Left ventricle myocardium inferior (tissue), 1 donor: ENCODE data around the gene BANP. TPM values are rescaled to one million over a fixed set of nuclear protein-coding genes. Genes with fewer than 3 reads are reported as not detected.
"Not testable (repeated sequence)": the region's sequence is repeated elsewhere in the genome, so short reads cannot be mapped to it uniquely, and the experiment has no call there.

Experiments
- DNase-seq: peaks from one replicate; pipeline ENCODE4 v3.0.0-alpha.2; 2020
- H3K27ac ChIP-seq: fragments of 200-600 bp; replicated peaks from 2 replicates; pipeline ENCODE4 v1.8.0; 2021
- H3K27me3 ChIP-seq: fragments of 200-600 bp; 2 replicates; pipeline ENCODE4 v1.8.0; 2021; ENCODE audit warnings: low read depth
- H3K36me3 ChIP-seq: fragments of 200-600 bp; 2 replicates; pipeline ENCODE4 v1.8.0; 2021
- H3K4me1 ChIP-seq: fragments of 200-600 bp; 2 replicates; pipeline ENCODE4 v1.8.0; 2021
- H3K4me3 ChIP-seq: fragments of 200-600 bp; 2 replicates; pipeline ENCODE4 v1.8.0; 2021; ENCODE audit warnings: mild to moderate bottlenecking, moderate library complexity
- H3K9me3 ChIP-seq: fragments of 200-600 bp; replicated peaks from 2 replicates; pipeline ENCODE4 v1.8.0; 2021
- intact Hi-C: fragments of 100-400 bp; cut with micrococcal nuclease; formaldehyde crosslinking; loops from one replicate; pipeline ENCODE4 v1.11.0; 2022
- total RNA-seq: library from RNA; stranded (reverse); fragmentation: NEBNext Ultra II Directional; extraction: Animal tissue kit (Norgen Biotek cat#: 25700); gene quantifications from one replicate; pipeline ENCODE4 v1.2.1, GENCODE V29; 2021
- TF ChIP-seq, protein P1 (sequence below): fragments of 200-600 bp; IDR thresholded peaks from 2 replicates; pipeline ENCODE4 v1.8.0; 2021; ENCODE audit warnings: antibody characterized with exemption, mild to moderate bottlenecking, borderline replicate concordance
- donor health status: DM: no; HTN: yes; CAD: no; lungs with severe emphysema.

The BANP gene
- total RNA-seq, 1 donor from 2014 or later, result 12.6 TPM

DNA sequence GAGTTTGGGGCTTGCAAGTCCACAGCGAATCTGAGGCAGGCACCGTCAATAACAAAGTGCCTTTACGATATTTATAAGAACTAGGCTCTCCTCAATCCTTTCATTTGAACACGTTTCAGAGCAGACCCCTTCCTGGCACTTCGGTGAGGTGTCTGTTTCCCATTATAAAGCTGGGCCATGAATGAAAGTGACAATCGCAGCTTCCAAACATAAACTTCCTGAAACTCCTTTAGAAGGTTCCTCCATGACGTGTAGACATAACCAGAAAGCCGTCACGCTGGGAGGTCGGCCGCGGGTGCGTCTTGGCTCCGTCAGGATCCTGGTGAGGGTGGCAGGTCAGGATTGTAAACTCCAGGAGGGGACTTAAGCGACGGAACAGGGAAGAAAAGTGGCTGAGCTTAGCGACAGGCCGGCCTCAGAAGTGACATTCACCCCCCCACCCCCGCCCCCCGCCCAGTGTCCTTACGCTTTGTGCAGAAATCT lies 150.4 kb downstream of the BANP start:
- peaks cover 54% of the 10 kb centered on the region for H3K27me3 ChIP-seq
- intact Hi-C loops, DNase-seq, H3K27ac ChIP-seq, H3K9me3 ChIP-seq, H3K4me3 ChIP-seq, H3K36me3 ChIP-seq, H3K4me1 ChIP-seq: not testable (repeated sequence)

DNA sequence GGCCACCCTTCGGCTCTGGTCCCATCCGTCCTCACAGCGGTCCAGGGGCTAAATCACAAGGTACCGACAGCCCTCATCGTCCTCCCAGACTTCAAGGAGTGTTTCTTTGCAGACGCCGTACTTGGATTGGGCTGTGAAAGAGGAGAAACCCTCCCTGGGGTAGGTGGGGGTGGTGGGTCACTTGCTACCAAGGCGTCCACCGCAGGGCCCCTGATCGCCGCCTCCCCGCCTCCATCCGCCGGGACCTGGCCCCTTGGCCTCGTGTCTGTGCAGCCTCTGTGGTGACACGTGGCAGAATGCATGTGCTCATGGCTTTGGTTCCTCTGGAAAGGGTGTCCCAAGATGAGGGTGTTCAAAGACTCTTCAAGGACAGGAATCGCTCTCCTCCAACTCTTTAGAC lies 151.4 kb downstream of the BANP start:
- no peaks in the 10 kb centered on the region for H3K4me1 ChIP-seq
- H3K27ac ChIP-seq, result no peak overlapping the region
- H3K9me3 ChIP-seq, result peaks cover under 1% of the 10 kb centered on the region
- no peak for DNase-seq
- no peak overlapping the region for H3K4me3 ChIP-seq
- intact Hi-C loops, result no loop called here
- peaks cover 54% of the 10 kb centered on the region for H3K27me3 ChIP-seq
- H3K36me3 ChIP-seq, result no peaks in the 10 kb centered on the region
- TF ChIP-seq, protein P1, sequence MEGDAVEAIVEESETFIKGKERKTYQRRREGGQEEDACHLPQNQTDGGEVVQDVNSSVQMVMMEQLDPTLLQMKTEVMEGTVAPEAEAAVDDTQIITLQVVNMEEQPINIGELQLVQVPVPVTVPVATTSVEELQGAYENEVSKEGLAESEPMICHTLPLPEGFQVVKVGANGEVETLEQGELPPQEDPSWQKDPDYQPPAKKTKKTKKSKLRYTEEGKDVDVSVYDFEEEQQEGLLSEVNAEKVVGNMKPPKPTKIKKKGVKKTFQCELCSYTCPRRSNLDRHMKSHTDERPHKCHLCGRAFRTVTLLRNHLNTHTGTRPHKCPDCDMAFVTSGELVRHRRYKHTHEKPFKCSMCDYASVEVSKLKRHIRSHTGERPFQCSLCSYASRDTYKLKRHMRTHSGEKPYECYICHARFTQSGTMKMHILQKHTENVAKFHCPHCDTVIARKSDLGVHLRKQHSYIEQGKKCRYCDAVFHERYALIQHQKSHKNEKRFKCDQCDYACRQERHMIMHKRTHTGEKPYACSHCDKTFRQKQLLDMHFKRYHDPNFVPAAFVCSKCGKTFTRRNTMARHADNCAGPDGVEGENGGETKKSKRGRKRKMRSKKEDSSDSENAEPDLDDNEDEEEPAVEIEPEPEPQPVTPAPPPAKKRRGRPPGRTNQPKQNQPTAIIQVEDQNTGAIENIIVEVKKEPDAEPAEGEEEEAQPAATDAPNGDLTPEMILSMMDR, result no peak

- H3K9me3 ChIP-seq, result no peaks in the 10 kb centered on the region
- TF ChIP-seq, protein P1, result no peak
- H3K4me3 ChIP-seq, result no peak overlapping the region
- no peaks in the 10 kb centered on the region for H3K36me3 ChIP-seq
- no peaks in the 10 kb centered on the region for H3K4me1 ChIP-seq
- peaks cover 50% of the 10 kb centered on the region for H3K27me3 ChIP-seq
- no peak overlapping the region for H3K27ac ChIP-seq
- intact Hi-C loops, result no loop called here
- DNase-seq, result no peak
Measured at GRCh38 chr16:88103011-88103410, 151.8 kb downstream of the BANP start.

- H3K27ac ChIP-seq, result no peak overlapping the region
- TF ChIP-seq, protein P1, result no peak
- no peaks in the 10 kb centered on the region for H3K9me3 ChIP-seq
- no peak for DNase-seq
- intact Hi-C loops, result no loop called here
- peaks cover 43% of the 10 kb centered on the region for H3K27me3 ChIP-seq
- H3K36me3 ChIP-seq, result no peaks in the 10 kb centered on the region
- H3K4me3 ChIP-seq, result no peak overlapping the region
- H3K4me1 ChIP-seq, result no peaks in the 10 kb centered on the region
Measured at GRCh38 chr16:88103581-88104188, 152.5 kb downstream of the BANP start.

GRCh38 chr16:88104363-88104762 lies 153.1 kb downstream of the BANP start:
- DNase-seq, intact Hi-C loops, H3K4me1 ChIP-seq, H3K4me3 ChIP-seq, H3K27ac ChIP-seq, H3K9me3 ChIP-seq, H3K36me3 ChIP-seq: not testable (repeated sequence)
- H3K27me3 ChIP-seq, result peaks cover 37% of the 10 kb centered on the region

- H3K27me3 ChIP-seq, result peaks cover 29% of the 10 kb centered on the region
- H3K4me3 ChIP-seq, intact Hi-C loops, H3K36me3 ChIP-seq, H3K27ac ChIP-seq, H3K9me3 ChIP-seq, DNase-seq, H3K4me1 ChIP-seq: not testable (repeated sequence)
Measured at GRCh38 chr16:88105574-88106140, 154.4 kb downstream of the BANP start.

DNA sequence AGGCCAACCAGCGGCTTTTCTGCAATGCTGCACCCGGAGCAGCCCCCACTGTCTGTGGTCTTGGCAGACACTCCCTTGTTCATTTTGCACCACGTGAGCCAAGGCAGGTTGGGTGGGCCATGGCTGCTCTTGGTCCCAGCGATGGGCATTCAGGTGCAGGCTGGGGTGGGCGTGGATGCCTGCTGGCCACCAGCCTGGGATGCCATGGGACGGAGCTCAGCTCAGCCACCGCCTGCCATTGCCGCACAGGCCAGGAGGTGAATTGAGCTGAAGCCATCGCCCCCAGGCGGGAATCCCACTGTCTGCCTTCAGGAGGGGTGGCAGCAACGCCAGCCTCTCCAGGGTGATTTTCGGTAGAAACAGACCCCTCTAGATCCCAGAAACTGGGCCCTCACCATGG lies 155.3 kb downstream of the BANP start:
- H3K9me3 ChIP-seq, H3K27ac ChIP-seq, H3K4me3 ChIP-seq, H3K4me1 ChIP-seq, H3K36me3 ChIP-seq, intact Hi-C loops, DNase-seq: not testable (repeated sequence)
- H3K27me3 ChIP-seq, result peaks cover 20% of the 10 kb centered on the region
